ENCODE data around the gene HOXD3. TPM values are rescaled to one million over a fixed set of nuclear protein-coding genes. Genes with fewer than 3 reads are reported as not detected.

HOXD3 gene
- total and polyA plus RNA-seq, 4 donors, result not detected

DNA sequence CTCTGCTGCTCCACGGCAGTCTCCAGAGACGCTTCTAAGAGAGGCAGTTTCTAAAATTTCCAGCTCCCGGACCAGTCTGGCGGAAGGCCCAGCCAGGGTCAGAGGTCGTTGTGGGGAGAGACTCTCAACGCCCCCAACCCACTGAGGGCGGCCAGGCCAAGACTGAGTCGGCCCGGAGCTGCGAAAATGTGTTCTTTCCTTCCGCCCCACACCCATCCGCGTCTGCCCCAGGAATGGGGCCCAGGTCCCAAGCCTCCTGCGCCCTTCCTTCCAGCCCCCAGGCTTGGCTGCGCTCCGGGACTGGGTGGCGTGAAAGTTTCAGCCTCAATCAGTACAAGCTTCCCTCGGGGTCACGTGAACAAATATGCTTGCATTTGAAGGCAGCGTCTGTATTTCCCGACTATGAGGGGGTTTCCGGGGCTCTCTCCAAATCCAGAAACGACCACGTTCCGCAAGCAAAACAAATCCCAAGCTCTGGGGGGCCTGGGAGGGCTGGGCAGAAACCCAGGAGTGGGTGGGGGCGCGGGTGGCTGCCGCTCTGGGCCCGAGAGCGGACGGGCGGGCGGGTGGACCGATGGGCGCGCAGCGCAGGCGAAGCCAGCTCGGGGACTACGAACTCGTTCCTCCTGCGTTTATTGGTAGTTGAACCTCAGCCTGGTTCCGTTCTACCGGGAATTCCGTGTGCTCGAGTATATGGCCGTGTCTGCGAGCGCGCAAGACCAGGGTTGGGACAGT lies 3.3 kb downstream of the HOXD3 start (continued):
- no peak for TF ChIP-seq GABPA (IDR thresholded peaks at IDR 0.05 in 1 of 2, conservative IDR thresholded peaks at IDR 0.05 in 1 of 2)

DNA sequence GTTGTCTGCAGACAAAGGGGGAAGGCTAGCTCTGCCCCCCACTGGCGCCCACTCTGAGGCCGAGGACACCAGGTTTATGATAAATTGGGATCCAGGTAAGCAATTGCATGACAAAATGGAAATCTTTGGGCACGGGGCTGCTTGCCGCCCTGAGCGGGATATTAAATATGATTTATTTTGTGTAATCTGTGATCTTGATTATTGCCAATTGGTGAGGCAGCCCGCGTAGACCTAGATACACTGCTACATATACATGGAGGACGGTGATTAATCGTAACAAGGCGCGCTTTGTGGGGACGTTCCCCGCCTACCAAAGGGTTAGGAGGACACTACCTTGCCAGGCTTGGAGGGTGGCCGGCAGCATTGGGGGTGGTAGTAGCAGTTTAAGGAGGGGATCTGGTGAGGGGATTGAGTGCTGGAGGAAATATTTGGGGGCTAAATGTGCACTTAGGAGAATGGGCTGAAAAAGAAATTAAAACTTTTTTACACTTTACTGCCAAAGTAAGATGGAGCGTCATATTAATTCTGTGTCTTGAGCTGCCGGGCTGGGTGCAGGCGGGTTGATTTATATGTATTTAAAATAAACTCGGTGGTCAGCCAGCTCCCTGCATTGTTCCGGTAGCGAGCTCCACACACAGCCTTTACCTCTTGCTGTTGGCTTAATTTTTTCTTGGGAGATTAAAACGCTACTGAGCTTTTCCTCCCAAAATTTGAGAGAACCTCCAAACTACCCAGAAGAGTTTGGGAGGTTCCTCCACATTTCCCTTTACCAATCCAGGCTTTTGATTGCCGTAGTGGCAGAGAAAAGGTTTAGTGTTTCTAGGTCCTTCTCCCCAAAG lies 4.1 kb downstream of the HOXD3 start:
- TF ChIP-seq FOXA2 (IDR thresholded peaks at IDR 0.05) (no peak), RAD21 (IDR thresholded peaks at IDR 0.05) (no peak), HNF4G (IDR thresholded peaks at IDR 0.05) (no peak), CTCF (IDR thresholded peaks at IDR 0.05; ENCODE audit: low read depth, low read length, missing input control) (no peak), EGR1 (IDR thresholded peaks at IDR 0.05; ENCODE audit: low read depth in 2 of 2) (no peak), RXRA (IDR thresholded peaks at IDR 0.05) (no peak), REST (IDR thresholded peaks at IDR 0.05) (no peak), YY1 (IDR thresholded peaks at IDR 0.05) (no peak), HNF4A (conservative IDR thresholded peaks at IDR 0.05) (no peak), SP1 (IDR thresholded peaks at IDR 0.05) (no peak), TAF1 (conservative IDR thresholded peaks at IDR 0.05) (no peak), FOXA1 (IDR thresholded peaks at IDR 0.05) (no peak), GABPA (IDR thresholded peaks at IDR 0.05 in 1 of 2, conservative IDR thresholded peaks at IDR 0.05 in 1 of 2) (no peak), JUND (IDR thresholded peaks at IDR 0.05) (no peak), NR2F2 (IDR thresholded peaks at IDR 0.05) (no peak)
- TF ChIP-seq, protein P1, sequence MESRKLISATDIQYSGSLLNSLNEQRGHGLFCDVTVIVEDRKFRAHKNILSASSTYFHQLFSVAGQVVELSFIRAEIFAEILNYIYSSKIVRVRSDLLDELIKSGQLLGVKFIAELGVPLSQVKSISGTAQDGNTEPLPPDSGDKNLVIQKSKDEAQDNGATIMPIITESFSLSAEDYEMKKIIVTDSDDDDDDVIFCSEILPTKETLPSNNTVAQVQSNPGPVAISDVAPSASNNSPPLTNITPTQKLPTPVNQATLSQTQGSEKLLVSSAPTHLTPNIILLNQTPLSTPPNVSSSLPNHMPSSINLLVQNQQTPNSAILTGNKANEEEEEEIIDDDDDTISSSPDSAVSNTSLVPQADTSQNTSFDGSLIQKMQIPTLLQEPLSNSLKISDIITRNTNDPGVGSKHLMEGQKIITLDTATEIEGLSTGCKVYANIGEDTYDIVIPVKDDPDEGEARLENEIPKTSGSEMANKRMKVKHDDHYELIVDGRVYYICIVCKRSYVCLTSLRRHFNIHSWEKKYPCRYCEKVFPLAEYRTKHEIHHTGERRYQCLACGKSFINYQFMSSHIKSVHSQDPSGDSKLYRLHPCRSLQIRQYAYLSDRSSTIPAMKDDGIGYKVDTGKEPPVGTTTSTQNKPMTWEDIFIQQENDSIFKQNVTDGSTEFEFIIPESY (IDR thresholded peaks at IDR 0.05), result no peak
- TF ChIP-seq, protein P2, sequence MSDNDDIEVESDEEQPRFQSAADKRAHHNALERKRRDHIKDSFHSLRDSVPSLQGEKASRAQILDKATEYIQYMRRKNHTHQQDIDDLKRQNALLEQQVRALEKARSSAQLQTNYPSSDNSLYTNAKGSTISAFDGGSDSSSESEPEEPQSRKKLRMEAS (IDR thresholded peaks at IDR 0.05), result no peak
- TF ChIP-seq, protein P3, sequence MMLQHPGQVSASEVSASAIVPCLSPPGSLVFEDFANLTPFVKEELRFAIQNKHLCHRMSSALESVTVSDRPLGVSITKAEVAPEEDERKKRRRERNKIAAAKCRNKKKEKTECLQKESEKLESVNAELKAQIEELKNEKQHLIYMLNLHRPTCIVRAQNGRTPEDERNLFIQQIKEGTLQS (IDR thresholded peaks at IDR 0.05), result no peak
- peaks cover 0 to 27% (median 9%) of the 10 kb centered on the region in 4 donors for H3K4me1 ChIP-seq (ENCODE audit: control insufficient read depth in 4 of 4, insufficient read depth in 4 of 4, low read length in 3 of 4)
- DNase-seq (ENCODE audit: low spot score), result no peak
- no peak overlapping the region for H3K4me3 ChIP-seq (ENCODE audit: low read depth in 1 of 3, low read length in 3 of 3)
- H3K36me3 ChIP-seq (ENCODE audit: control insufficient read depth in 4 of 4, insufficient read depth in 3 of 4, low read depth in 1 of 4, low read length in 3 of 4), result no peaks in the 10 kb centered on the region
- WGBS, result 15% methylated on average over 22 of the region's 22 CpGs
- no peak overlapping the region for H3K9ac ChIP-seq (ENCODE audit: low read depth in 1 of 2, low read length in 2 of 2)
- no peak overlapping the region for H3K27ac ChIP-seq (ENCODE audit: low read depth in 1 of 2, low read length in 2 of 2)
- H3K9me3 ChIP-seq (ENCODE audit: control insufficient read depth in 4 of 4, low read length in 3 of 4), result peaks cover 0 to 12% (median 0%) of the 10 kb centered on the region in 4 donors
- H3K27me3 ChIP-seq (ENCODE audit: control insufficient read depth in 4 of 4, insufficient read depth in 4 of 4, low read length in 3 of 4), result peaks cover 10 to 41% (median 29%) of the 10 kb centered on the region in 4 donors

All from liver (tissue), 9 donors.